A673 (cell line): Measurements from ENCODE around the gene TNFSF12. TPM values are rescaled to one million over a fixed set of nuclear protein-coding genes. Genes with fewer than 3 reads are reported as not detected.

Experiments used
- BruUV-seq: library from RNA; stranded (reverse); fragments of 400-500 nt; replicated peaks from 2 replicates; lab custom pipeline; 2021; lab: Mats Ljungman, UMichigan
- CTCF ChIA-PET: fragments of 300-600 bp; sonication (Branson Sonifier 250); formaldehyde crosslinking; loops from one replicate; lab custom pipeline; 2022; ENCODE audit warnings: antibody characterized with exemption; lab: Charles Lee
- POLR2A ChIA-PET: fragments of 300-600 bp; sonication (Branson Sonifier 250); formaldehyde crosslinking; loops from one replicate; lab custom pipeline; 2022; ENCODE audit warnings: antibody characterized with exemption; ENCODE audit not compliant: low non-redundant PET; lab: Charles Lee
- DNase-seq: peaks from one replicate; pipeline ENCODE4 v3.0.0-alpha.2; 2015; ENCODE audit warnings: low spot score
- H3K27ac ChIP-seq: fragments of 200-600 bp; sonication (generic); 2 replicates; pipeline ENCODE4 v1.5.1; 2016; ENCODE audit warnings: mixed run types, low read depth, mild to moderate bottlenecking, mixed read lengths, antibody characterized with exemption, low read length; ENCODE audit not compliant: poor library complexity, severe bottlenecking
- H3K27me3 ChIP-seq: fragments of 200-600 bp; sonication (generic); replicated peaks from 2 replicates; pipeline ENCODE4 v1.6.1; 2017; ENCODE audit warnings: mixed run types, low read depth, mild to moderate bottlenecking, mixed read lengths, antibody characterized with exemption, low read length; ENCODE audit not compliant: insufficient read depth, poor library complexity
- H3K36me3 ChIP-seq: fragments of 200-600 bp; sonication (generic); 2 replicates; pipeline ENCODE4 v1.6.1; 2016; ENCODE audit warnings: mixed run types, mild to moderate bottlenecking, mixed read lengths, antibody characterized with exemption, low read length; ENCODE audit not compliant: insufficient read depth, poor library complexity, severe bottlenecking
- H3K4me1 ChIP-seq: fragments of 200-600 bp; sonication (generic); 2 replicates; pipeline ENCODE4 v1.6.1; 2017; ENCODE audit warnings: mixed run types, mild to moderate bottlenecking, mixed read lengths, antibody characterized with exemption, low read length; ENCODE audit not compliant: insufficient read depth, poor library complexity, severe bottlenecking
- H3K4me3 ChIP-seq: fragments of 200-600 bp; sonication (generic); 2 replicates; pipeline ENCODE4 v1.5.1; 2016; ENCODE audit warnings: low read depth, mixed run types, mild to moderate bottlenecking, mixed read lengths, low read length; ENCODE audit not compliant: poor library complexity, severe bottlenecking
- H3K9me3 ChIP-seq: fragments of 200-600 bp; sonication (generic); 2 replicates; pipeline ENCODE4 v1.6.1; 2016; ENCODE audit warnings: mixed run types, low read depth, mild to moderate bottlenecking, mixed read lengths, antibody characterized with exemption, low read length; ENCODE audit not compliant: poor library complexity, severe bottlenecking
- CTCF ChIP-seq: fragments of 300-800, 200-600 bp; sonication (generic); conservative IDR thresholded peaks from 2 replicates; pipeline ENCODE4 v1.5.1; 2017; ENCODE audit warnings: low read depth, mild to moderate bottlenecking, antibody characterized with exemption, low read length, moderate library complexity, mixed read lengths
- EZH2 ChIP-seq: fragments of 200-600 bp; sonication (generic); IDR thresholded peaks from 2 replicates; pipeline ENCODE4 v1.6.1; 2017; ENCODE audit warnings: borderline replicate concordance, low read depth, mild to moderate bottlenecking, mixed read lengths, antibody characterized with exemption, low read length; ENCODE audit not compliant: poor library complexity, severe bottlenecking
- intact Hi-C: fragments of 100-400 bp; cut with micrococcal nuclease; formaldehyde crosslinking; loops from one replicate; pipeline ENCODE4 v1.10.0; 2022; ENCODE audit not compliant: unreplicated experiment
- total RNA-seq: library from RNA; stranded (reverse); gene quantifications from 2 replicates; pipeline ENCODE4 v1.2.3, GENCODE V29; 2021

TNFSF12 gene
- total RNA-seq, 1 experiment from 2014 or later: 0.75 TPM

- POLR2A ChIA-PET: interaction anchor here (0.6 to 0.7 kb wide), 3 partner anchors 71 to 338 kb away, joined by 3 to 5 read pairs (median 5); partner anchors contain the start of gene WRAP53
- intact Hi-C loops: loop anchor here (5.0 kb wide), 2 partner anchors 106 to 306 kb away; partner anchors contain the start of genes CHD3, TP53 and WRAP53
- BruUV-seq: no TSS peak
These were observed 32.0 kb downstream of the TNFSF12 start for GRCh38 chr17:7580604-7581575.

GRCh38 chr17:7582396-7583252 lies 33.8 kb downstream of the TNFSF12 start:
- BruUV-seq: no TSS peak
- H3K36me3 ChIP-seq: peaks cover 43% of the 10 kb centered on the region
- no peak for TF ChIP-seq CTCF
- no peak for TF ChIP-seq EZH2
- DNase-seq: no peak
- CTCF ChIA-PET: interaction anchor here (0.6 to 1.0 kb wide), 2 partner anchors 67 to 105 kb away, joined by 5 to 6 read pairs; partner anchors contain the start of genes TP53 and WRAP53
- no peaks in the 10 kb centered on the region for H3K9me3 ChIP-seq
- POLR2A ChIA-PET: interaction anchor here (0.6 kb wide), 1 partner anchor 325 kb away, joined by 6 read pairs; no protein-coding TSS in a partner anchor
- no peaks in the 10 kb centered on the region for H3K27me3 ChIP-seq
- H3K4me3 ChIP-seq: no peak overlapping the region
- H3K27ac ChIP-seq: peak overlapping the region; percentile 99
- peaks cover 50% of the 10 kb centered on the region for H3K4me1 ChIP-seq
- intact Hi-C loops: loop anchor here (5.0 kb wide), 2 partner anchors 105 to 305 kb away; partner anchors contain the start of genes CHD3, TP53 and WRAP53

More at GRCh38 chr17:7580604-7581575, 32.0 kb downstream of the TNFSF12 start:
- peaks cover 59% of the 10 kb centered on the region for H3K4me1 ChIP-seq
- no peaks in the 10 kb centered on the region for H3K27me3 ChIP-seq
- H3K36me3 ChIP-seq: peaks cover 49% of the 10 kb centered on the region
- no peak for DNase-seq
- H3K4me3 ChIP-seq: no peak overlapping the region
- peak overlapping the region; percentile 74 for H3K27ac ChIP-seq
- no peak for TF ChIP-seq EZH2
- TF ChIP-seq CTCF: no peak
- no peaks in the 10 kb centered on the region for H3K9me3 ChIP-seq
- CTCF ChIA-PET: interaction anchor here (2.0 kb wide), 1 partner anchor 8 kb away, joined by 6 read pairs; no protein-coding TSS in a partner anchor
